HepG2 (cell line): Measurements from ENCODE around the gene KCTD5. TPM values are rescaled to one million over a fixed set of nuclear protein-coding genes. Genes with fewer than 3 reads are reported as not detected.

Experiments
- ATAC-seq: fragments of 200-7000 bp; cut with Tn5 transposase; 3 replicates; pipeline ENCODE4 v1.9.1; 2020; ENCODE audit warnings: mild to moderate bottlenecking, moderate library complexity
- BruUV-seq: library from RNA; stranded (reverse); fragments of 400-500 nt; replicated peaks from 2 replicates; lab custom pipeline; 2021; lab: Mats Ljungman, UMichigan
- CTCF ChIA-PET: fragments of 300-600 bp; formaldehyde crosslinking; extraction: SDS; loops from one replicate; lab custom pipeline; 2021; ENCODE audit warnings: low total read pairs, inconsistent platforms, low intra/inter-chr PET ratio; lab: Yijun Ruan, JAX
- POLR2A ChIA-PET: fragments of 350-600 bp; sonication (Branson Sonifier 250); formaldehyde crosslinking; loops from one replicate; lab custom pipeline; 2020; ENCODE audit warnings: antibody characterized with exemption, inconsistent platforms; lab: Yijun Ruan, JAX
- DNase-seq: peaks from one replicate; pipeline ENCODE4 v3.0.0-alpha.2; 2015; ENCODE audit warnings: low spot score
- FAIRE-seq: peaks from 3 replicates; lab custom pipeline; 2011; peaks lifted over from hg19 to GRCh38; lab: Jason Lieb, UNC
- H2AFZ ChIP-seq: one replicate; pipeline ENCODE4 v1.6.1; 2011; ENCODE audit warnings: low read length, inconsistent platforms
- H3K27ac ChIP-seq: fragments of 300-600 bp; 3 replicates; pipeline ENCODE4 v1.8.0; 2011; ENCODE audit warnings: mixed run types, mild to moderate bottlenecking, mixed read lengths, low read length, inconsistent platforms; ENCODE audit not compliant: insufficient read depth; ENCODE audit errors: extremely low read length
- H3K27me3 ChIP-seq, 2 experiments: fragments of 200-600 bp in 1 of 2; 2 replicates in 1 of 2; 3 replicates in 1 of 2; pipeline versions ENCODE4 v1.6.0 to v1.8.0; 2011; ENCODE audit warnings: low read length in 2 of 2, mild to moderate bottlenecking in 2 of 2, moderate library complexity in 2 of 2, inconsistent platforms in 1 of 2; ENCODE audit not compliant: insufficient read depth in 2 of 2, control insufficient read depth in 1 of 2
- H3K36me3 ChIP-seq, 2 experiments: fragments of 200-600 bp in 1 of 2; replicated peaks in 1 of 2; 2 replicates in 1 of 2; 3 replicates in 1 of 2; pipeline versions ENCODE4 v1.5.1 to v1.8.0; 2011; ENCODE audit warnings: low read length in 2 of 2, inconsistent platforms in 1 of 2; ENCODE audit not compliant: insufficient read depth in 2 of 2, control insufficient read depth in 1 of 2
- H3K4me1 ChIP-seq: 2 replicates; pipeline ENCODE4 v1.5.1; 2012; ENCODE audit warnings: low read length, inconsistent platforms; ENCODE audit not compliant: insufficient read depth
- H3K4me2 ChIP-seq: 2 replicates; pipeline ENCODE4 v1.6.0; 2011; ENCODE audit warnings: low read depth, low read length, inconsistent platforms
- H3K4me3 ChIP-seq, 3 experiments: fragments of 200-600 bp in 1 of 3; sonication (generic), shearing (Covaris generic) in 1 of 3; replicated peaks in 1 of 3; 2 replicates each; pipeline ENCODE4 v1.5.1; 2011 to 2016; ENCODE audit warnings: low read length in 3 of 3, inconsistent platforms in 2 of 3, low read depth in 2 of 3, mild to moderate bottlenecking in 2 of 3, control low read depth in 1 of 3, mixed read lengths in 1 of 3; ENCODE audit not compliant: insufficient read depth in 1 of 3
- H3K79me2 ChIP-seq: one replicate; pipeline ENCODE4 v1.6.1; 2011; ENCODE audit warnings: low read length, inconsistent platforms; ENCODE audit not compliant: insufficient read depth
- H3K9ac ChIP-seq: 2 replicates; pipeline ENCODE4 v1.6.0; 2011; ENCODE audit warnings: mild to moderate bottlenecking, low read depth, low read length, inconsistent platforms; ENCODE audit not compliant: insufficient read depth
- H3K9me3 ChIP-seq: 2 replicates; pipeline ENCODE4 v1.5.1; 2012; ENCODE audit warnings: mild to moderate bottlenecking, low read length
- H4K20me1 ChIP-seq: 2 replicates; pipeline ENCODE4 v1.6.0; 2011; ENCODE audit warnings: inconsistent platforms, mild to moderate bottlenecking, low read length, moderate library complexity; ENCODE audit not compliant: insufficient read depth
- ADNP ChIP-seq: sonication (generic); formaldehyde crosslinking; IDR thresholded peaks from 2 replicates; pipeline ENCODE4 v1.4.0; 2020; ENCODE audit warnings: missing genetic modification reagents
- SYNCRIP ChIP-seq: fragments of 200-400 bp; formaldehyde crosslinking; IDR thresholded peaks from 2 replicates; pipeline ENCODE4 v1.6.1; 2018; ENCODE audit warnings: mild to moderate bottlenecking, low read depth, low read length; ENCODE audit not compliant: insufficient read depth
- TGIF2 ChIP-seq: IDR thresholded peaks from 2 replicates; pipeline ENCODE4 v1.6.1; 2016; ENCODE audit warnings: control low read depth, missing compliant biosample characterization
- ZC3H13 ChIP-seq: sonication (generic); formaldehyde crosslinking; IDR thresholded peaks from 2 replicates; pipeline ENCODE4 v1.8.1; 2023; ENCODE audit warnings: mild to moderate bottlenecking, missing genetic modification reagents, moderate library complexity
- ZNF292 ChIP-seq: sonication (generic); formaldehyde crosslinking; IDR thresholded peaks from 2 replicates; pipeline ENCODE4 v1.8.1; 2022; ENCODE audit warnings: mild to moderate bottlenecking, low read depth, missing genetic modification reagents, borderline replicate concordance
- ZNF660 ChIP-seq: sonication (generic); formaldehyde crosslinking; IDR thresholded peaks from 2 replicates; pipeline ENCODE4 v1.5.1; 2020; ENCODE audit warnings: mild to moderate bottlenecking, low read depth, missing genetic modification reagents, borderline replicate concordance
- ZNF724P ChIP-seq: sonication (generic); formaldehyde crosslinking; IDR thresholded peaks from 2 replicates; pipeline ENCODE4 v1.8.0; 2022; ENCODE audit warnings: missing genetic modification reagents, borderline replicate concordance
- WGBS: methylation state at CpG from one replicate; pipeline ENCODE4 v1.1.6; 2017; ENCODE audit warnings: low lambda C conversion rate; 5-methylcytosine and 5-hydroxymethylcytosine counted together
- in situ Hi-C: cut with HindIII; loops from 2 replicates; pipeline ENCODE4 v1.10.0; 2017; ENCODE audit warnings: low pct_unique_long_range_greater_than_20kb; ENCODE audit not compliant: extremely low pct_ligation_motif_present
- intact Hi-C: fragments of 100-400 bp; cut with micrococcal nuclease; formaldehyde crosslinking; loops from one replicate; pipeline ENCODE4 v1.10.0; 2022; ENCODE audit not compliant: unreplicated experiment
- polyA plus RNA-seq, 8 experiments: library from polyadenylated mRNA; depleted of rRNA in 3 of 8; stranded (reverse) in 7 of 8; unstranded in 1 of 8; fragments of >200 nt; fragmentation: Illumina TruSeq in 4 of 8; extraction: Trizol in 4 of 8; gene quantifications; 2 replicates each; pipeline versions ENCODE4 v1.2.1 to v1.2.3, GENCODE V29; 2011 to 2016; ENCODE audit warnings: low read depth in 4 of 8, missing spikeins in 1 of 8, mixed read lengths in 1 of 8; ENCODE audit not compliant: insufficient read depth in 1 of 8
- total RNA-seq, 5 experiments: library from RNA; depleted of rRNA; stranded (reverse); fragments of >200 nt; fragmentation: Illumina TruSeq; extraction: Trizol; gene quantifications; 2 replicates each; pipeline ENCODE4 v1.2.3, GENCODE V29; 2016; ENCODE audit warnings: low read depth in 1 of 5
- TF ChIP-seq, protein P1 (sequence below): sonication (generic); formaldehyde crosslinking; IDR thresholded peaks from 2 replicates; pipeline ENCODE4 v1.9.0; 2021; ENCODE audit warnings: missing genetic modification reagents, borderline replicate concordance
- TF ChIP-seq, protein P2 (sequence below): sonication (generic); formaldehyde crosslinking; IDR thresholded peaks from 2 replicates; pipeline ENCODE4 v1.4.0; 2020; ENCODE audit warnings: missing genetic modification reagents

KCTD5 gene
- total and polyA plus RNA-seq, 2 of the 13 experiments (the other 11 are each of a cell fraction or from before 2014, with no cell fraction given): 25.4 to 29.8 TPM

DNA sequence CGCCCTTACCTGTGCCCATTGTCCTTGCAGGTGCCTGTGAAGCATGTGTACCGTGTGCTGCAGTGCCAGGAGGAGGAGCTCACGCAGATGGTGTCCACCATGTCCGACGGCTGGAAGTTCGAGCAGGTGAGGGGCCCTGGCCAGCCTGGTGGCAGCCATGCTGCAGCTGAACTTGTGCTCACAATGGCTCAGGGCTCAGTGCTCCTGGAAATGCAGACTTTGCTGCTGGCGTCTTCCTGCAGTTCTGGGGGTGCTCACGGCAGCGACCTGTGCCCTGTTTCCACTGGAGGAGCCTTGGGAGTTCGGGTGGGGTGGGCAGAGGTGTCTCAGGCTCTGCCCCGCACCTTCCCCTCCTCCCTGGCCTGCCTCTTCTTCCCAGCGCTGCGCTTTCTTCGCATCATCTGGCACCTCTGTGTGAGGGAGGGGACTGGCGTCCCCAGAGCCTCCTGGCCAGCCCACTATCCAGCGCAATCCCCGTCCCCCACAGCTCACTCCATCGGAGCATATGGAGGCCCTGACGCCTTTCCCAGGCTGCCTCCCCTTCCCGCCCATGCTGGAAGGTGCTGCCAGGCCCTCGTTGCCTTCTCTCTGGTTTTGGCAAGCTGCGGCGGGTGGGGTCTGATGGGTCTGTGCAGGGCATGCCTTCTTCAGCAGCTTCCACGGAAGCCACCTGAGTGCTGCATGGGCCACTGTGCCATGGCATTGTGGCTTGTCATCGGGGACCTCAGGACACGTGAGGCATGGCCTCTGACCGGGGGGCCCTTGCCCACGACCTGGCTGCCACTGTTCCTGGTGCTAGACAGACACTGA lies 17.7 kb downstream of the KCTD5 start:
- no peaks in the 10 kb centered on the region for H3K79me2 ChIP-seq
- H3K27me3 ChIP-seq: no peaks in the 10 kb centered on the region
- in situ Hi-C loops: no loop called here
- 93% methylated on average over 20 of the region's 28 CpGs for WGBS
- no peak for FAIRE-seq
- H3K4me2 ChIP-seq: no peak overlapping the region
- ChIA-PET POLR2A (no interaction called here), CTCF (no interaction called here)
- no peak overlapping the region for H2AFZ ChIP-seq
- H3K9me3 ChIP-seq: no peaks in the 10 kb centered on the region
- no peak overlapping the region for H3K9ac ChIP-seq
- TF ChIP-seq ZC3H13 (CRISPR knock-in tag) (no peak), ZNF292 (CRISPR knock-in tag) (no peak), SYNCRIP (no peak), ZNF660 (CRISPR knock-in tag) (no peak), TGIF2 (CRISPR knock-in tag) (no peak), ZNF724P (CRISPR knock-in tag) (no peak), ADNP (CRISPR knock-in tag) (no peak)
- TF ChIP-seq, protein P1, sequence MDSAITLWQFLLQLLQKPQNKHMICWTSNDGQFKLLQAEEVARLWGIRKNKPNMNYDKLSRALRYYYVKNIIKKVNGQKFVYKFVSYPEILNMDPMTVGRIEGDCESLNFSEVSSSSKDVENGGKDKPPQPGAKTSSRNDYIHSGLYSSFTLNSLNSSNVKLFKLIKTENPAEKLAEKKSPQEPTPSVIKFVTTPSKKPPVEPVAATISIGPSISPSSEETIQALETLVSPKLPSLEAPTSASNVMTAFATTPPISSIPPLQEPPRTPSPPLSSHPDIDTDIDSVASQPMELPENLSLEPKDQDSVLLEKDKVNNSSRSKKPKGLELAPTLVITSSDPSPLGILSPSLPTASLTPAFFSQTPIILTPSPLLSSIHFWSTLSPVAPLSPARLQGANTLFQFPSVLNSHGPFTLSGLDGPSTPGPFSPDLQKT (CRISPR knock-in tag): no peak
- TF ChIP-seq, protein P2, sequence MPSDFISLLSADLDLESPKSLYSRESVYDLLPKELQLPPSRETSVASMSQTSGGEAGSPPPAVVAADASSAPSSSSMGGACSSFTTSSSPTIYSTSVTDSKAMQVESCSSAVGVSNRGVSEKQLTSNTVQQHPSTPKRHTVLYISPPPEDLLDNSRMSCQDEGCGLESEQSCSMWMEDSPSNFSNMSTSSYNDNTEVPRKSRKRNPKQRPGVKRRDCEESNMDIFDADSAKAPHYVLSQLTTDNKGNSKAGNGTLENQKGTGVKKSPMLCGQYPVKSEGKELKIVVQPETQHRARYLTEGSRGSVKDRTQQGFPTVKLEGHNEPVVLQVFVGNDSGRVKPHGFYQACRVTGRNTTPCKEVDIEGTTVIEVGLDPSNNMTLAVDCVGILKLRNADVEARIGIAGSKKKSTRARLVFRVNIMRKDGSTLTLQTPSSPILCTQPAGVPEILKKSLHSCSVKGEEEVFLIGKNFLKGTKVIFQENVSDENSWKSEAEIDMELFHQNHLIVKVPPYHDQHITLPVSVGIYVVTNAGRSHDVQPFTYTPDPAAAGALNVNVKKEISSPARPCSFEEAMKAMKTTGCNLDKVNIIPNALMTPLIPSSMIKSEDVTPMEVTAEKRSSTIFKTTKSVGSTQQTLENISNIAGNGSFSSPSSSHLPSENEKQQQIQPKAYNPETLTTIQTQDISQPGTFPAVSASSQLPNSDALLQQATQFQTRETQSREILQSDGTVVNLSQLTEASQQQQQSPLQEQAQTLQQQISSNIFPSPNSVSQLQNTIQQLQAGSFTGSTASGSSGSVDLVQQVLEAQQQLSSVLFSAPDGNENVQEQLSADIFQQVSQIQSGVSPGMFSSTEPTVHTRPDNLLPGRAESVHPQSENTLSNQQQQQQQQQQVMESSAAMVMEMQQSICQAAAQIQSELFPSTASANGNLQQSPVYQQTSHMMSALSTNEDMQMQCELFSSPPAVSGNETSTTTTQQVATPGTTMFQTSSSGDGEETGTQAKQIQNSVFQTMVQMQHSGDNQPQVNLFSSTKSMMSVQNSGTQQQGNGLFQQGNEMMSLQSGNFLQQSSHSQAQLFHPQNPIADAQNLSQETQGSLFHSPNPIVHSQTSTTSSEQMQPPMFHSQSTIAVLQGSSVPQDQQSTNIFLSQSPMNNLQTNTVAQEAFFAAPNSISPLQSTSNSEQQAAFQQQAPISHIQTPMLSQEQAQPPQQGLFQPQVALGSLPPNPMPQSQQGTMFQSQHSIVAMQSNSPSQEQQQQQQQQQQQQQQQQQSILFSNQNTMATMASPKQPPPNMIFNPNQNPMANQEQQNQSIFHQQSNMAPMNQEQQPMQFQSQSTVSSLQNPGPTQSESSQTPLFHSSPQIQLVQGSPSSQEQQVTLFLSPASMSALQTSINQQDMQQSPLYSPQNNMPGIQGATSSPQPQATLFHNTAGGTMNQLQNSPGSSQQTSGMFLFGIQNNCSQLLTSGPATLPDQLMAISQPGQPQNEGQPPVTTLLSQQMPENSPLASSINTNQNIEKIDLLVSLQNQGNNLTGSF: no peak
- no peak for DNase-seq
- H4K20me1 ChIP-seq: no peaks in the 10 kb centered on the region
- ATAC-seq: no peak
- H3K4me3 ChIP-seq: no peak overlapping the region
- H3K4me1 ChIP-seq: no peaks in the 10 kb centered on the region
- no peak overlapping the region for H3K27ac ChIP-seq
- intact Hi-C loops: no loop called here
- BruUV-seq: no TSS peak
- H3K36me3 ChIP-seq: peaks cover 32 to 41% of the 10 kb centered on the region in 2 experiments; a peak in 4 of 5 replicates
